DLD1 (cell line): ENCODE results near the gene STYK1.

Experiments used
- in situ Hi-C: cut with HindIII; loops from 2 replicates; pipeline ENCODE4 v1.10.0; 2017; ENCODE audit warnings: low sequenced_read_pairs

The STYK1 gene

DNA sequence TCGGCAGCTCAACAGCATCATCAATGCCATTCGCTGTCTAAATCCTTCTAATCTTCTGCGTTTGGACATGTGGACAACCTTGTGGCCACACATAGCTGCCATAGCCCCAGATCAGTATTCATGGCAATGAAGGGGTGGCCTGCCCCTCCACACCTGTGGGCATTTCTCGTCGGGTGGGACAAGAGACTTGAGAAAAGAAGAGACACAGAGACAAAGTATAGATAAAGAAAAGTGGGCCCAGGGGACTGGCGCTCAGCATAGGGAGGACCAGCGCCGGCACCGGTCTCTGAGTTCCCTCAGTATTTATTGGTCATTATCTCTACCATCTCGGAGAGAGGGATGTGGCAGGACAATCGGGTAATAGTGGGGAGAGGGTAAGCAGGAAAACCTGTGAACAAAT lies 102.7 kb downstream of the STYK1 start:
- in situ Hi-C loops: no loop called here
